ENCODE data around the gene CTTN.

- TF ChIP-seq ZBTB1 (CRISPR knock-in tag; IDR thresholded peaks at IDR 0.05; ENCODE audit: borderline replicate concordance): no peak
- no peak for TF ChIP-seq POLR2A (IDR thresholded peaks at IDR 0.05; ENCODE audit: insufficient read depth in 1 of 2, low read depth in 2 of 2, low read length in 2 of 2)
Observed at GRCh38 chr11:70477176-70477575, 78.8 kb downstream of the CTTN start.

All from HepG2 (cell line).